ENCODE measurements around the gene CCIN. TPM values are rescaled to one million over a fixed set of nuclear protein-coding genes. Genes with fewer than 3 reads are reported as not detected.
"Not testable (repeated sequence)": the region's sequence is repeated elsewhere in the genome, so short reads cannot be mapped to it uniquely, and the experiment has no call there.

The CCIN gene
- not detected for total RNA-seq

GRCh38 chr9:36169166-36169565, at the start of gene CCIN:
TSS of gene CCIN (plus strand) at chr9:36169388. CDS start at chr9:36169503, 115 bp downstream.
- ATAC-seq (no peak), DNase-seq (ENCODE audit: low spot score) (no peak)

GRCh38 chr9:36119476-36119875, 49.7 kb upstream of the CCIN start:
- ATAC-seq (no peak), DNase-seq (ENCODE audit: low spot score) (no peak)

DNA sequence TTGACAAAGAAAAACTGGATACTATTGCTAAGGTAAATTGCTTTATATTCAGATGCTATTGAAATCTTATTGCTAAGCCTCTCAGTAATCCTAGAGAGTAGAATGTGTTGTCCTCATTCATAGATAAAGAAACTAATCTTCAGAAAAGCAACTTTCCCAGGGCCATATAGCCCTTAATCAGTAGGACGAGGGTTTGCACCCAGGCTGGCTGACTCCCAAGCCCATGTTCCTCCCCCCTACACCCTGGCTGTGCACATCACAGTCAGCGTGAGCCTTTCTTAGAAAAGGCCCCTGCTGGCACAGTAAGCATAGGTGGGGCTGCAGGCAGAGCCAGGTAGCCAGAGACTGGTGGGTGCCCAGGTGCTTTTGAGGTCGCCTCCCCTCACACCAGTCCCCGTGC, 48.5 kb upstream of the CCIN start:
- ATAC-seq (no peak), DNase-seq (ENCODE audit: low spot score) (no peak)

GRCh38 chr9:36121971-36122370, 47.2 kb upstream of the CCIN start:
- ATAC-seq: no peak
- DNase-seq (ENCODE audit: low spot score): no peak

DNA sequence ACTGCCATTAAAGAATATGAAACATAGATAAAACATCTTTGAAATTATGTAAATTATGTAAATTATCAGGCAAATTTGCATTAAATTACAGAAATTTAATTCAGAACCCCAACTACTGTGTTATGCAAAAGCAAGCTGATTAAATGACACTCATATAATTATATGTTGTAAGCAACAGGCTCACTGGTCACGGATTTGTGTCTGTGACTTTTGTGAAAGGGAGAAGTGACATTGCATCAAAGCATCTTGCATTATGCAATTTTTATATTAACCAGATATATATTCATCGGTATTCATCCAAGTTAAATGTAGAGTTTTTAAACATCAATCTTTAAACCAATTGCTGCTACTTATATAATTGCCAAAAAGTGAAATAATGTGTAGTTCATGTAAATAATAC, 45.7 kb upstream of the CCIN start:
- DNase-seq (ENCODE audit: low spot score) (no peak), ATAC-seq (no peak)

- peak; percentile 59 for ATAC-seq
- no peak for DNase-seq (ENCODE audit: low spot score)
Observed at GRCh38 chr9:36125062-36125855, 43.9 kb upstream of the CCIN start.

- ATAC-seq (no peak), DNase-seq (ENCODE audit: low spot score) (no peak)
Observed at GRCh38 chr9:36126016-36126730, 43.0 kb upstream of the CCIN start.

DNA sequence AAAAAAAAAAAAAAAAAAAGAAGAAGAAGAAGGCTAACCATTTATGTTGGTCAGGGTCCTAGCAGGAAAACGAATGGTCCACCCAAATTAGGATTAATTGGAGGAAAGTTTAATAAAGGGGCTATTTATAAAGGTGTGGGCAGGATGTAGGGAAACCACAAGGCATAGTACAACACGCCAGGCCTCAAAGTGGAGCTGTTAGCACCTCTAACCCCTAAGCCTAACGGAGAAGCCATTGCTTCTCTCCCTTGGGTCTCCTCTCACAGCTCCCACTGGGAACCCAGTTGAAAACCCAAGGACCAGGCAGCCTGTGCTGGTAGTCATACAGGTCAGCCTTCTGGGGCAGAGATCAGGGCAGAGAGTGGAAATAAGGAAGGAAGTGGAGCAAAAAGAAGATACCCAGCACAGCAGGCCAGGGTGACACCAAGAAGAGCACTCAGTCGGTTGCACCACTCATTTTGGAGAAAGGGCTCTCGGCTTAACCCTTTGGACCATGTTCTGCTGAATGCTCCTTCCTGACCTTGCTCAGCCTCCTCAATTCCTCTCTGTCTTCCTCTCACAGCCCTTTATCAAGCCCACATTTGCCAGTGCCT, 41.4 kb upstream of the CCIN start:
- DNase-seq (ENCODE audit: low spot score) (no peak), ATAC-seq (peak; percentile 30)

GRCh38 chr9:36128349-36128748, 40.8 kb upstream of the CCIN start:
- ATAC-seq (no peak), DNase-seq (ENCODE audit: low spot score) (no peak)

GRCh38 chr9:36129139-36129538, 40.0 kb upstream of the CCIN start:
- DNase-seq (ENCODE audit: low spot score): no peak
- ATAC-seq: no peak

DNA sequence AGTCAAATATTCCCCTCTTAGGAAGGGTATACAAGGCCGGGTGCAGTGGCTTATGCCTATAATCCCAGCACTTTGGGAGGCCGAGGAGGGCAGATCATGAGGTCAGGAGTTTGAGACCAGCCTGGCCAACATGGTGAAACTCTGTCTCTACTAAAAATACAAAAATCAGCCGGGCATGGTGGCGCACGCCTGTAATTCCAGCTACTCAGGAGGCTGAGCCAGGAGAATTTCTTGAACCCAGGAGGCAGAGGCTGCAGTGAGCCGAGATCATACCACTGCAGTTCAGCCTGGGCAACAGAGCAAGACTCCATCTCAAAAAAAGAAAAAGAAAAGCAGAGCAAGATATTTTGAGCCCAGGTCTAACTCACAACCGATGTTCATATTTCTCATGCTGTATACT, 37.5 kb upstream of the CCIN start:
- DNase-seq (ENCODE audit: low spot score); ATAC-seq: not testable (repeated sequence)

GRCh38 chr9:36132086-36132485, 37.1 kb upstream of the CCIN start:
- DNase-seq (ENCODE audit: low spot score) (no peak), ATAC-seq (no peak)

DNA sequence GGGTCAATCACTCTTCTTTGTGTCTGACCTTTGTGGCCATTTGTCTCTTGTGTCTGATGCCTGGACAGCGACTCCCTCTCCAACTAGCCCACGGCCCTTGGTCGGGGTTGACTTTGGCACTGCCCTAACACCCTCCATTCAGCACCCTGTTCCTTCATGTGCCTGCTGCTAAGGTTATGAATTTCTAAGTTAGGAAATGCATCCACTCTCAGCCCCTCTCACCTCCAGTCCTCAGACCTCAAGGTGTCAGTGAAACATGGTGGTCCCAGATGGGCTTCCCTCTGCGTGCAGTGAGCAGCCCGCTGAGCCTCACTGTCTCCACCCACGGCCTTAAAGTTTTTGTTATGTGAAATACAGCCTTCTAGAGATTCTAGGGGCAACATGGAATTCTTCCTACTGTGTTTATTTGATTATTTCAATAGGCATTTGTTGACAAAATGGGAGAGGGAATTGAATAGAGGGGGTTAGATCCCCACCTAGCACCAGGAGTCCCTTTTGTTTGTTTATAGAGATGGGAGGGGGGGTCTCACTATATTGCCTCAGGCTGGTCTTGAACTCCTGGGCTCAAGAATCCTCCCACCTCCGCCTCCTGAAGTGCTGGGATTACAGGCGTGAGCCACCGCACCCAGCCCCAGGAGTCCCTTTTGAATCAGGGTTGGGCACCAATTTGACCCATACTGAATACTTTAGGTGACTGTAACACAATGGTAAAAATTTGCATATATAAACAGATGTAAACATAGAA, 34.3 kb upstream of the CCIN start:
- DNase-seq (ENCODE audit: low spot score): no peak
- no peak for ATAC-seq

GRCh38 chr9:36135741-36136271, 33.4 kb upstream of the CCIN start:
- no peak for ATAC-seq

DNA sequence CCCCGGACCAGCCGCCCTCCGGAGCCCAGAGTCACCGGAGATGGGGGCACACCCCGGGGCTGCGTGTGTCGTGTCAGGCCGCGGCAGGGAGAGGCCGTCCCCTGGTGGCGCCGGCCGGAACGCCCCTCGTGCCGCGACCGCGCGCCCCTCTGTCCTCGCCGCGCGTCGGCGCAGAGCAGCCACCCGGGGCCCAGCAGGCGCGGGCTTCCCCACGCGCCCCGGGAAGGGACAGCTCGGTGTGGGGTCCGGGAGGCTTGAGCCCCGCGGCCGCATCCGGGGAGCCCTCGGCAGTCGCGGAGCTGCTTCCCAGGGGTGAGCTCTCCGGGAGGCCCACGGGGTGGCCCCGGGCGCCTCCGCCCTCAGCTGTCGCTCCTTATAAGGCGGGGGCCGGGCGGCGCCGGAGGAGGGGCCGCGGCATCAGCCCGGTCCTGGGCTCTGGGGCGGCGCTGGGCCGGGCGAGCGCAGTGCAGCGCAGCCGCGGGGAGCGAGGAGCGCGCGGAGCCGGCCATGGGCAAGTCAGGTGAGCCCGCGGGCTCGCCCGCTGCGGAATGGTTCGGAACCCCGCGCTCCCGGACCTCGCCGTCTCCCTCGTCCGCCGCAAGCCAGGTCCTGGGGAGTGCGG, 32.8 kb upstream of the CCIN start, which contains the start of gene GLIPR2:
Gene GLIPR2, plus strand, starts transcription at position 462 of the 622 bp plus-strand sequence. Its CDS starts 46 bp downstream, at position 508.
- peak; percentile 92 for ATAC-seq
- peak; percentile 67 for DNase-seq (ENCODE audit: low spot score)

More at GRCh38 chr9:36135741-36136271, 33.4 kb upstream of the CCIN start:
- DNase-seq (ENCODE audit: low spot score): no peak

DNA sequence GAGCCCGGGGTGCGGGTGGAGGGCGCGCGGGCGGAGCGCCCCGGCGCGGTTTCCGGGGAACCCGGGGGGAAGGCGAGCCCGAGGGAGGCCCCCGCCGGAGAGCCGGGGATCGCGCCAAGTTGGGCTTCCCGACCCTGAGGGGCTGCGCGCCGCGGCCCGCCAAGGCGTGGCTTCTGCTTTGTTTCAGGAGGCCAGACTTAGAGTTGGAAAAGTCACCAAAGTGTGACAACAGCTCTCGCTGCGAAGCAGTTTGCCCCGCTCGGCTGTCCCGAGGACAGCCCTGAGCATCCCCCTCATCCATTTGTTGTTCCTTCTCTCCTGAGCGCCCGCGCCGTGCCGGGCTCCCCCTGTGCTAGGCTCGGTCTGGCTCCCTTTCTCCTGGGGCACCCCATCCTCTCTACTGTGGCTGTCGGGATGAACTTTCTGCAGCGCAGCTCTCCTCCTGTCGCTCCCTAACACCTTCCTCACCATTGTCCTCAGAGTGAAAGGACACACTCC, 32.2 kb upstream of the CCIN start:
- DNase-seq (ENCODE audit: low spot score): no peak
- peak; percentile 11 for ATAC-seq

DNA sequence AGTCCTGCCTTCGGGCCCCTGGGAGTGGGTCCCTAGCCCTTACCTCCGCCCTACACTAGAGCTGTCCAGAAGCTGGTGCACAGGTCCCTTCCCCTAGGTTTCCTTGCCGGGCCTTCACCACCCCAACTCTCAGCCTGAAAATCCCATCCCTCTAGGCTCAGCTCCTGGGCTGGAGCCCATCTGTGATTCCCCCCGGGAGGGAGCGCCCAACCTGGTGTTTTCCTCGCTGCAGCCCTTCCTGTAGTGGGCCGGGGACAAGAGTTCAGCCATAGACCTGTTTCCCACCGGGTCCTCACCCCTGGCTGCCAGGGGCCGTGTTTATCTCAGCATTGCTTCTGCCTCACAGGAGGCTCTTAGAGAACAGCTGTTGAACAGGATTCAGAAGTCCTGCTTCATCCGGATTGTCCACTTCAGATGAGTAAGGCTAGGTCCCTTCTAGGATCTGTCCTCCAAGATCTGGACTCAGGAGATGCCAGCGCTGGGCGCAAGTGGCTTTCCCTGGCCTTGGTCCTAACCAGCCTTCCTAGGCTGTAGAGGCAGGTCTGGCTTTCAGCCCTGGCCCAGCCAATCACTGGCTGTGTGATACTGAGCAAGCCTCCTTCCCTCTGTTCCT, 31.7 kb upstream of the CCIN start:
- no peak for DNase-seq (ENCODE audit: low spot score)

DNA sequence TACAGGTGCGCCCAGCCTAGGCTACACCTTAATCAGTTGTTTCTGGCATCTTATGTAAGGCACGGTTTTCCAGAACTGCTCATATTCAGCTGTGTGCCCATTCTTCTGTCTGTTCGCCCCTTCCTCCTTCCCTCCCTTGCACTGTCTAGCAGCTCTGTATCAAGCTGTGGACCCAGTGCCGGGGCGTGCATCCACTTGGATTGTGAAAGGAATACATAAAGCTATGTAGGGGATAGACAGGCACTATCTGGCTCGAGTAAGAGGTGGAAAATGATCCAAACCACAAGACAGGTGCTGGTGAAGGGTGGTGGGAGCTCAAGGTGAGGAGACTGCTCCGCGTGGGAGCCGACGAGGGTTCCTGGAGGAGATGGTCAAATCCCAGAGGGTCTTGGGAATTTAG, 30.7 kb upstream of the CCIN start:
- DNase-seq (ENCODE audit: low spot score): no peak
- ATAC-seq: no peak

More for the DNA sequence above, 31.7 kb upstream of the CCIN start:
- no peak for ATAC-seq

DNA sequence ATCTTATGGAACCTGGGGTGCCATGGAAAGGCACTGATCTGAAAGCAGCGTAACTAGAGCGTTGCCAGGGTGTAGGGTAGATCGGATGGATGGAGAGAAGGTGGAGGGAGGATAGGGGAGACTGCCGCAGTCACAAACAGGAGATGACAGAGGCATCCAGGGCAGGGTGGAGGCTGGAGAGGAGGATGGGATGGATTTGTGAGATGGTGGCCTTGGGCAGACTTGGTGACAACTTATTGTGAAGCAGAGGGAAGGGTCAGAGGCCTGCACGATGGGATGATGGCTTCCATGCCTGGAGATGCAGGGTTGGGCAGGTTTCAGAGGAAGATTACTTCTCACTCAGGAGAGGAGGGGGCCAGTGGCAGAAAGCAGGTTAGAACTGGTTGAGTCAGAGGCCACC, 30.3 kb upstream of the CCIN start:
- no peak for ATAC-seq
- DNase-seq (ENCODE audit: low spot score): no peak
